ENCODE results near the gene ITPKB. TPM values are rescaled to one million over a fixed set of nuclear protein-coding genes. Genes with fewer than 3 reads are reported as not detected.

Gene ITPKB
- total and polyA plus RNA-seq, 2 of the 13 experiments (the other 11 are each of a cell fraction or from before 2014, with no cell fraction given), result not detected

DNA sequence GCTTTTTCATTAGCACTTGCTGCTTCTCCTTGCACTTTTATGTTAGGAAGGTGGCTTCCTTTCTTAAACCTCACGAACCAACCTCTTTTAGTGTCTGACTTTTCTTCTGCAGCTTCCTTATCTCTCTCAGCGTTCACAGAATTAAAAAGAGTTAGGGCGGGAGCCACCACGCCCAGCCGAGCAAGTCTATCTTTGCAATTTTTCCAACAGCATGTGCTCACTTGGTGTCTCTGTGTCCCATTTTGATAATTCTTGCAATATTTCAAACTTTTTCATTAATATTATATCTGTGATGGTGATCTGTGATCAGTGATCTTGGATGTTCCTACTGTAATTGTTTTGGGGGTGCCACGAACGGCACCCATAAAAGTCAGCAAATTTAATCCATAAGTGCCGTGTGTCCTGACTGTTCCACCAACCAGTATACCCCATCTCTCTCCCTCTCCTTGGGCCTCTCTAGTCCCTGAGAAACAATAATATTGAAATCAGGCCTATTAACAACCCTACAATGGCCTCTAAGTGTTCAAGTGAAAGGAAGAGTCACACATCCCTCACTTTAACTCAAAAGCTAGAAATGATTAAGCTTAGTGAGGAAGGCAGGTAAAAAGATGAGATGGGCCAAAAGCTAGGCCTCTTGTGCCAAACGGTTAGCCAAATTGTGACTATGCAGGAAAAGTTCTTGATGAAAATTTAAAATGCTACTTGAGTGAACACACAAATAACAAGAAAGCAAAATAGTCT is 15.9 kb upstream of the ITPKB start:
- BruUV-seq (replicated peaks), result no TSS peak
- ChIA-PET POLR2A (no interaction called here), CTCF (ENCODE audit: low intra/inter-chr PET ratio, low total read pairs) (no interaction called here)
- Histone ChIP-seq H3K36me3 (replicated peaks in 1 of 2; ENCODE audit: control insufficient read depth in 1 of 2, insufficient read depth in 2 of 2, low read length in 2 of 2) (no peaks in the 10 kb centered on the region), H3K4me1 (ENCODE audit: insufficient read depth, low read length) (no peaks in the 10 kb centered on the region), H3K9me3 (ENCODE audit: low read length) (no peaks in the 10 kb centered on the region), H3K79me2 (ENCODE audit: insufficient read depth, low read length) (no peaks in the 10 kb centered on the region), H4K20me1 (ENCODE audit: insufficient read depth, low read length) (no peaks in the 10 kb centered on the region), H3K27ac (ENCODE audit: extremely low read length, insufficient read depth, low read length) (no peak overlapping the region), H3K9ac (ENCODE audit: insufficient read depth, low read depth, low read length) (no peak overlapping the region), H3K4me3 (replicated peaks in 1 of 3; ENCODE audit: insufficient read depth in 1 of 3, low read depth in 2 of 3, low read length in 3 of 3) (no peak overlapping the region), H3K27me3 (ENCODE audit: control insufficient read depth in 1 of 2, insufficient read depth in 2 of 2, low read length in 2 of 2) (peaks cover 0 to 41% of the 10 kb centered on the region in 2 experiments; a peak in 3 of 5 replicates), H3K4me2 (ENCODE audit: low read depth, low read length) (no peak overlapping the region), H2AFZ (ENCODE audit: low read length) (no peak overlapping the region)
- WGBS (ENCODE audit: low lambda C conversion rate), result 14% methylated on average over 9 of the region's 9 CpGs
- FAIRE-seq, result no peak
- intact Hi-C loops (cut with micrococcal nuclease; ENCODE audit: unreplicated experiment) (loop anchor here (10.0 kb wide), 1 partner anchor 1050 kb away; no protein-coding TSS in a partner anchor), in situ Hi-C loops (cut with HindIII; ENCODE audit: extremely low pct_ligation_motif_present, low pct_unique_long_range_greater_than_20kb) (no loop called here)
- DNase-seq (ENCODE audit: low spot score), result no peak
- ATAC-seq, result no peak
- TF ChIP-seq, protein P1, sequence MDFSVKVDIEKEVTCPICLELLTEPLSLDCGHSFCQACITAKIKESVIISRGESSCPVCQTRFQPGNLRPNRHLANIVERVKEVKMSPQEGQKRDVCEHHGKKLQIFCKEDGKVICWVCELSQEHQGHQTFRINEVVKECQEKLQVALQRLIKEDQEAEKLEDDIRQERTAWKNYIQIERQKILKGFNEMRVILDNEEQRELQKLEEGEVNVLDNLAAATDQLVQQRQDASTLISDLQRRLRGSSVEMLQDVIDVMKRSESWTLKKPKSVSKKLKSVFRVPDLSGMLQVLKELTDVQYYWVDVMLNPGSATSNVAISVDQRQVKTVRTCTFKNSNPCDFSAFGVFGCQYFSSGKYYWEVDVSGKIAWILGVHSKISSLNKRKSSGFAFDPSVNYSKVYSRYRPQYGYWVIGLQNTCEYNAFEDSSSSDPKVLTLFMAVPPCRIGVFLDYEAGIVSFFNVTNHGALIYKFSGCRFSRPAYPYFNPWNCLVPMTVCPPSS (IDR thresholded peaks at IDR 0.05), result no peak
- TF ChIP-seq, protein P2, sequence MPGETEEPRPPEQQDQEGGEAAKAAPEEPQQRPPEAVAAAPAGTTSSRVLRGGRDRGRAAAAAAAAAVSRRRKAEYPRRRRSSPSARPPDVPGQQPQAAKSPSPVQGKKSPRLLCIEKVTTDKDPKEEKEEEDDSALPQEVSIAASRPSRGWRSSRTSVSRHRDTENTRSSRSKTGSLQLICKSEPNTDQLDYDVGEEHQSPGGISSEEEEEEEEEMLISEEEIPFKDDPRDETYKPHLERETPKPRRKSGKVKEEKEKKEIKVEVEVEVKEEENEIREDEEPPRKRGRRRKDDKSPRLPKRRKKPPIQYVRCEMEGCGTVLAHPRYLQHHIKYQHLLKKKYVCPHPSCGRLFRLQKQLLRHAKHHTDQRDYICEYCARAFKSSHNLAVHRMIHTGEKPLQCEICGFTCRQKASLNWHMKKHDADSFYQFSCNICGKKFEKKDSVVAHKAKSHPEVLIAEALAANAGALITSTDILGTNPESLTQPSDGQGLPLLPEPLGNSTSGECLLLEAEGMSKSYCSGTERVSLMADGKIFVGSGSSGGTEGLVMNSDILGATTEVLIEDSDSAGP (CRISPR knock-in tag; IDR thresholded peaks at IDR 0.05; ENCODE audit: borderline replicate concordance), result no peak
- TF ChIP-seq THYN1 (CRISPR knock-in tag; IDR thresholded peaks at IDR 0.05; ENCODE audit: borderline replicate concordance, low read depth) (no peak), ZNF263 (CRISPR knock-in tag; IDR thresholded peaks at IDR 0.05) (no peak), THAP8 (CRISPR knock-in tag; IDR thresholded peaks at IDR 0.05; ENCODE audit: borderline replicate concordance) (no peak), MIER2 (CRISPR knock-in tag; IDR thresholded peaks at IDR 0.05) (no peak), ZNF878 (CRISPR knock-in tag; IDR thresholded peaks at IDR 0.05) (no peak), ATF1 (CRISPR knock-in tag; IDR thresholded peaks at IDR 0.05) (no peak)
